Stimulated activated naive B cell treated with anti-CD40 and anti-IgM and Interleukin-4, amounts not matched to agents 10 μg/mL and 1 μg/mL and 100 μg/mL, for 72 hours (primary cell): ENCODE data around the gene OR56A5.

Source experiments
- ATAC-seq, 2 donors: fragments of 150-1000 bp; cut with Tn5 transposase; replicated peaks; 2 replicates each; pipeline ENCODE4 v1.10.0; 2021; ENCODE audit warnings: moderate library complexity in 1 of 2
- DNase-seq: peaks from one replicate; pipeline ENCODE4 v3.0.0; 2021
- H3K27ac Mint-ChIP-seq: one replicate; pipeline ENCODE4 v1.8.0; 2022; ENCODE audit warnings: mild to moderate bottlenecking, mixed read lengths
- H3K27me3 Mint-ChIP-seq, 2 donors: one replicate each; pipeline ENCODE4 v1.8.0; 2022; ENCODE audit warnings: mixed read lengths in 2 of 2
- H3K36me3 Mint-ChIP-seq, 2 donors: one replicate each; pipeline ENCODE4 v1.8.0; 2022; ENCODE audit warnings: mixed read lengths in 2 of 2, mild to moderate bottlenecking in 1 of 2
- H3K4me1 Mint-ChIP-seq, 2 donors: one replicate each; pipeline ENCODE4 v1.8.0; 2022; ENCODE audit warnings: mixed read lengths in 2 of 2, mild to moderate bottlenecking in 1 of 2
- H3K4me3 Mint-ChIP-seq, 2 donors: one replicate each; pipeline ENCODE4 v1.8.0; 2022; ENCODE audit warnings: mild to moderate bottlenecking in 2 of 2, mixed read lengths in 2 of 2, moderate library complexity in 1 of 2
- H3K9me3 Mint-ChIP-seq, 2 donors: one replicate each; pipeline ENCODE4 v1.8.0; 2022; ENCODE audit warnings: mixed read lengths in 2 of 2, mild to moderate bottlenecking in 1 of 2

The OR56A5 gene

DNA sequence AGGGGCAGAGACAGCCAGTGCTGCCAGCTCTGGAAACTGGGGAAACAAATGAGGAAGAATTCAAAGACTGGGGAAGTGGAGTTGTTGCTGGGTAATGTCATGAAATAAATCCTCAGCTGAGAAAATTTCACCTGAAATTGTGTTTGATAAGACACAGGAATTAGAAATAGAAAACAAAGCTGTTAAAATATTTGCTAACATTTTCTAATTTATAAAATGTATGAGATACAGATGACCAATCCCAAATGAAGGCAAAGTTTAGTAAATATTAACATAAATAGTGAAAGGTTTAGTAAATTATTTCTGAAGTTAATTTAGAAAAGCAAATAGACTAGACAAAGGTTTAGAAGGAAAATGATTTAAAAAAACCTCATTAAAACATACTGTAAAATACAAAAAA lies at the start of gene OR56A5:
OR56A5 (minus strand) TSS at position 101 of the 400 bp plus-strand sequence; CDS start at position 101, 0 bp downstream.
- ATAC-seq (no peak), DNase-seq (no peak)
- H3K4me3 Mint-ChIP-seq: no peak within 1 kb of the TSS
- H3K27me3 Mint-ChIP-seq: peaks cover 6 to 10% of the 10 kb centered on the region in 2 donors
- H3K9me3 Mint-ChIP-seq: peaks cover 10 to 12% of the 10 kb centered on the region in 2 donors
- H3K4me1 Mint-ChIP-seq: no peaks in the 10 kb centered on the region
- no peaks in the 10 kb centered on the region for H3K36me3 Mint-ChIP-seq
- H3K27ac Mint-ChIP-seq: no peak within 1 kb of the TSS

DNA sequence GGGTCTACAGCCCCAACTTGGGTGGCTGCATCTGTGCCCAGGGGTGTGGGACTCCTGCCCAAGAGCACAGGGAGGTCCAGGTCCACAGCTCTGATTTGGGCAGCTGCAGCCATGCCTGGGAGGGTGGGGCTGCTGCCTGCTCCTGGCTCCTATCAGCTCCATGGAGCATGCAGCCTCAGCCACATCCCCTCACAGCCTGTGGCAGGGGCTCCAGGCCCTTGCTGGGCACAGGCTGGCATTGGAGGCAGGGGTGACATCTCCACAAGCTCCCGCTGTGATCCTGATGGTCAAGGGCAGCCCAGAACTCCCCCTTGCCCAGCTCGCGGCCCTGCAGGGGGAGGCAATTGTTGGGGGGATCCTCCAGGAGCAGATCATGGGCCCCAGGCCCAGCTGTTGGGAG lies 44.7 kb upstream of the OR56A5 start:
- Mint-ChIP-seq H3K4me3 (no peak overlapping the region), H3K9me3 (peaks cover 5 to 11% of the 10 kb centered on the region in 2 donors), H3K4me1 (no peaks in the 10 kb centered on the region), H3K27ac (no peak overlapping the region), H3K27me3 (peaks cover 0 to 28% of the 10 kb centered on the region in 2 donors), H3K36me3 (peaks cover 0 to 1% of the 10 kb centered on the region in 2 donors)
- no peak for ATAC-seq
- no peak for DNase-seq

DNA sequence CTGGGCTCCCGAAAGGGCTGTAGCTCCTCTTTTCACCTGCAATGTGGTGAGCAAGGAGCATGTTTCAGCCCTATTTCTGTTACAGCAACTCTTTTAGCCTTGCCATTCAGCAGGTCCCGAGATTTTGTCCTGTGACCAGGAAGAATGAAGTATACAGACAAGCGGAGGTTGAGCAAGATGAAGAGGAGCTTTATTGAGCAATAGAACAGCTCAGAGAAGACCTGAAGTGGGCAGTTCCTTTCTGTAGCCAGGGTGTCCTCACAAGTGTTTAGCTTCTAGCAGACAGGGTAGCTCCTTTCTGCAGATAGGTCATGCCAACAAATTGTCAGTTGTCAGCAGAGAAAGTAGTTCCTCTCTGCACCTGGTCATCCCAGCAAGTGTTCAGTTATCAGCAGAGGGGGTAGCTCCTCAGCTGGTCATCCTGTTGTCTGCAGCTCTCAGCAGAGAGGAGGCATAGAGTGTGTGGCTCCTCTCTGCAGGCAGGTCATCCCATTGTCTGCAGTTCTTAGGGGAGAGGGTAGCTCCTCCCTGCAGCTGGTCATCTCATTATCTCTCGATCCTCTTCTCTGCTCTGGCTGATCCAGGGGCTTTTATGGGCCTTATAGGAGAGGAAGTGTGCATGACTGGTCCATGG lies 43.9 kb upstream of the OR56A5 start:
- no peak for ATAC-seq

DNA sequence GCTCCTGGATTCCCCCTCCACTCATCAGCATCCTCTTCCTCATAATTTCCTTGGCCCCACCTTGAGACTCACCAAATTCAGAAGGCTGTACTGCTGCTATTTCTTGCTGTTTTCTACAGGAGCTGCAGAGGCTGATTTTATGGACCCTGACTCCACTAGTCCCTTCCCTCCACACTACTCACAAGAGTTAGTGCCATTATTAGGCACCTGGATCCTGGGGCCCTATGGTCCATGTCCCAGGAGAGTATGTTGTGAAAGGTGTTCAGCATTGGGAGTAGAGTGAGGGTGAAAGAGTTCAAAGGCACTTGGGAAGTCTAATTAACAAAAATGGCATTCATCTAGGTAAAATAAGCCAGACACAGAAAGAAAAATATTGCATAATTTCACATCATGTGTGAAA lies 38.6 kb upstream of the OR56A5 start, which contains the start of gene OR56A4:
OR56A4 (minus strand) TSS at position 101 of the 400 bp plus-strand sequence. CDS start 3,954 bp downstream, outside the sequence.
- no peaks in the 10 kb centered on the region for H3K36me3 Mint-ChIP-seq
- H3K27me3 Mint-ChIP-seq: peaks cover 3 to 29% of the 10 kb centered on the region in 2 donors
- H3K27ac Mint-ChIP-seq: no peak within 1 kb of the TSS
- ATAC-seq (no peak), DNase-seq (no peak)
- H3K4me1 Mint-ChIP-seq: no peaks in the 10 kb centered on the region
- H3K4me3 Mint-ChIP-seq: no peak within 1 kb of the TSS
- H3K9me3 Mint-ChIP-seq: no peaks in the 10 kb centered on the region

More for the DNA sequence above, 43.9 kb upstream of the OR56A5 start:
- no peak overlapping the region for H3K4me3 Mint-ChIP-seq
- H3K27me3 Mint-ChIP-seq: peaks cover 0 to 29% of the 10 kb centered on the region in 2 donors
- peaks cover 4 to 8% of the 10 kb centered on the region in 2 donors for H3K9me3 Mint-ChIP-seq
- DNase-seq: no peak
- H3K27ac Mint-ChIP-seq: no peak overlapping the region
- peaks cover 0 to 1% of the 10 kb centered on the region in 2 donors for H3K36me3 Mint-ChIP-seq
- H3K4me1 Mint-ChIP-seq: no peaks in the 10 kb centered on the region

GRCh38 chr11:6006395-6006794 lies 38.1 kb upstream of the OR56A5 start:
- H3K27ac Mint-ChIP-seq: no peak overlapping the region
- ATAC-seq (no peak), DNase-seq (no peak)
- no peaks in the 10 kb centered on the region for H3K4me1 Mint-ChIP-seq
- no peaks in the 10 kb centered on the region for H3K9me3 Mint-ChIP-seq
- H3K4me3 Mint-ChIP-seq: no peak overlapping the region
- H3K27me3 Mint-ChIP-seq: peaks cover 3 to 26% of the 10 kb centered on the region in 2 donors
- H3K36me3 Mint-ChIP-seq: no peaks in the 10 kb centered on the region

- Mint-ChIP-seq H3K27me3 (peaks cover 8 to 18% of the 10 kb centered on the region in 2 donors), H3K4me3 (no peak overlapping the region), H3K36me3 (no peaks in the 10 kb centered on the region), H3K4me1 (no peaks in the 10 kb centered on the region), H3K27ac (no peak overlapping the region), H3K9me3 (peaks cover 1 to 4% of the 10 kb centered on the region in 2 donors)
- ATAC-seq: no peak
- DNase-seq: no peak
Measured at GRCh38 chr11:6002202-6002699, 34.0 kb upstream of the OR56A5 start.

GRCh38 chr11:5994791-5995190 lies 26.5 kb upstream of the OR56A5 start:
- no peak for DNase-seq
- H3K27ac Mint-ChIP-seq: no peak overlapping the region
- H3K4me3 Mint-ChIP-seq: no peak overlapping the region
- H3K9me3 Mint-ChIP-seq: peaks cover 1 to 3% of the 10 kb centered on the region in 2 donors
- peaks cover 0 to 5% of the 10 kb centered on the region in 2 donors for H3K27me3 Mint-ChIP-seq
- ATAC-seq: no peak
- H3K4me1 Mint-ChIP-seq: no peaks in the 10 kb centered on the region
- H3K36me3 Mint-ChIP-seq: no peaks in the 10 kb centered on the region

DNA sequence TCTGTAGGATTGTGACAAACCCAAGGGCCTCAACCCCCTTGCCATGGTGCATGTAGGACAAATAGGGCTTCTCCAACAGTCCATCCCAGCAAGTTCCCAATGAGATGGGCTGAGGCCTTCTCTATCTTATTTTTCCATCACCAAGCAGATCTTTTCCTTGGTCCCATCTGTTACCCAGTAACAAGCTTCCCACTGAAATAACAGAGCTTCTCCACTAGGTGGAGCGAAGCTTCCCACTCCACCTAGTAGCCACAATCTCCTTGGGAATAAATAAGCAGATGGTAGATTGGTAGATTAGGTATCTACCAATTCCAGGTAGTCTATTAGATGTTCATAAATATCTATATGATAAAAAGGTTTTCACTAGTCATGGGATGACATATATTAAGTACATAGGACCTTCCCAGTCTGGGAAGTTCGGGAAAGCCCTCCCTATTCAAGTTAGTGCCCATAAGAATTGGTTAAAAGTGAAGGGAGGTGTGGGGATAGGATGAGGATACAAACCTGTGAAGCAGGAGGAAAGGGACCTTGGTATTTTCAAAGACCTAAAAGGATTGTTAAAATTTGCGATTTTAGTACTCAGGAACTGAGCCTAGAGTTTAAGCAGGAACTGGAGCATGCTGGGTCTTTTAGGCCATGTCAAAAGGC lies 24.4 kb upstream of the OR56A5 start:
- no peak for ATAC-seq
- Mint-ChIP-seq H3K36me3 (no peaks in the 10 kb centered on the region), H3K4me1 (no peaks in the 10 kb centered on the region), H3K27ac (no peak overlapping the region), H3K9me3 (no peaks in the 10 kb centered on the region), H3K27me3 (peaks cover under 1 to 2% of the 10 kb centered on the region in 2 donors), H3K4me3 (no peak overlapping the region)
- no peak for DNase-seq

GRCh38 chr11:5992150-5992549 lies 23.9 kb upstream of the OR56A5 start:
- DNase-seq (no peak), ATAC-seq (no peak)
- H3K27ac Mint-ChIP-seq: no peak overlapping the region
- H3K9me3 Mint-ChIP-seq: no peaks in the 10 kb centered on the region
- no peaks in the 10 kb centered on the region for H3K36me3 Mint-ChIP-seq
- H3K4me1 Mint-ChIP-seq: no peaks in the 10 kb centered on the region
- H3K27me3 Mint-ChIP-seq: peaks cover 5 to 6% of the 10 kb centered on the region in 2 donors
- H3K4me3 Mint-ChIP-seq: no peak overlapping the region

DNA sequence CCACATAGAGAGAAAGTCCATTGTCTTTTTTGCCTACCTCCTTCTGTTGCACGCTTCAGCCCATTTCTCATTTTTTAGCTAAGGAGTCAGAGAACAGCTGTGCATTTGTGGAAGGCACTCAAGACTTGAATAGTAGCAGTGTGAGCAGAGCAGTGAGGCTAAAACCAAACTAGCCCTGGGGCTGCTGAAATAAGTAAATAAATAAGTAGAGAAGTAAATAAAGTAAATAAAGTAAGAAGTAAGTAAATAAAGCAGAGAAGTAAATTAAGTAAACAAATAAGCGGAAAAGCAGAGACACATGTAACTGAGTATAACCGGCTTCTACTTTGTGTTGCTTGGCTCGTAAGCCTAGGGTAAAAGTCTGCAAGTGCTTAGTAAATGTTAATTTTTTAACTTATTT lies 20.9 kb upstream of the OR56A5 start:
- Mint-ChIP-seq H3K27ac (no peak overlapping the region), H3K4me3 (no peak overlapping the region), H3K36me3 (no peaks in the 10 kb centered on the region), H3K9me3 (peaks cover 0 to 4% of the 10 kb centered on the region in 2 donors), H3K27me3 (peaks cover 6 to 12% of the 10 kb centered on the region in 2 donors), H3K4me1 (no peaks in the 10 kb centered on the region)
- DNase-seq: no peak
- no peak for ATAC-seq

- Mint-ChIP-seq H3K27ac (no peak within 1 kb of the TSS), H3K36me3 (no peaks in the 10 kb centered on the region), H3K9me3 (peaks cover 2 to 4% of the 10 kb centered on the region in 2 donors), H3K4me1 (no peaks in the 10 kb centered on the region), H3K4me3 (no peak within 1 kb of the TSS), H3K27me3 (peaks cover 15 to 20% of the 10 kb centered on the region in 2 donors)
- ATAC-seq (no peak), DNase-seq (no peak)
Measured at GRCh38 chr11:5986885-5987284, 18.6 kb upstream of the OR56A5 start, which contains the start of gene OR52L1. Gene OR52L1, minus strand, starts transcription at chr11:5986985. Its CDS starts 55 bp downstream, at chr11:5986930.

GRCh38 chr11:5983443-5983842 lies 15.1 kb upstream of the OR56A5 start:
- Mint-ChIP-seq H3K27me3 (peaks cover 16 to 25% of the 10 kb centered on the region in 2 donors), H3K9me3 (peaks cover 4 to 13% of the 10 kb centered on the region in 2 donors), H3K4me3 (no peak overlapping the region), H3K36me3 (no peaks in the 10 kb centered on the region), H3K4me1 (no peaks in the 10 kb centered on the region), H3K27ac (no peak overlapping the region)
- DNase-seq (no peak), ATAC-seq (no peak)

GRCh38 chr11:5973530-5973929 lies 5.2 kb upstream of the OR56A5 start:
- Mint-ChIP-seq H3K27ac (no peak overlapping the region), H3K27me3 (peaks cover 0 to 3% of the 10 kb centered on the region in 2 donors), H3K4me1 (no peaks in the 10 kb centered on the region), H3K9me3 (peaks cover 0 to 7% of the 10 kb centered on the region in 2 donors), H3K36me3 (no peaks in the 10 kb centered on the region), H3K4me3 (no peak overlapping the region)
- ATAC-seq (no peak), DNase-seq (no peak)

DNA sequence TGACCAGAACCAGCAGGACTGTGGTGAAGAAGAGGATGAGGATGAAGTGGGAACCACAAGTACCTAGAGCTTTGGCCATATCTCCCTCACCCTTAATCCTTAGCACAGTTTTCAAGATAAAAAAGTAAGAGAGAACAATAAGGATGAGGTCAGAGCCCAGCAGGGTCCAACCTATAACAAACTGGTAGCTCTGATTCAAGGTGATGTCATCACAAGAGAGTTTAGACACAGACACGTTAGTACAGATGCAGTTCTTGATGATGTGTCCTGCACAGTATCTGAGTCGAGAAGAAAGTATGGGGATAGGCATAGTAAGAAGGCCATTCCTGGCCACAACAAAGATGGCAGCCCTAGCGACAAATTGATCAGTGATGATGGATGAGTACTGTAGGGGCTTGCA lies 586 bp downstream of the OR56A5 start:
- Mint-ChIP-seq H3K4me1 (no peaks in the 10 kb centered on the region), H3K4me3 (no peak overlapping the region), H3K27ac (no peak overlapping the region), H3K27me3 (peaks cover 6 to 10% of the 10 kb centered on the region in 2 donors), H3K9me3 (peaks cover 14 to 19% of the 10 kb centered on the region in 2 donors), H3K36me3 (peaks cover 0 to 5% of the 10 kb centered on the region in 2 donors)
- DNase-seq: no peak
- no peak for ATAC-seq

DNA sequence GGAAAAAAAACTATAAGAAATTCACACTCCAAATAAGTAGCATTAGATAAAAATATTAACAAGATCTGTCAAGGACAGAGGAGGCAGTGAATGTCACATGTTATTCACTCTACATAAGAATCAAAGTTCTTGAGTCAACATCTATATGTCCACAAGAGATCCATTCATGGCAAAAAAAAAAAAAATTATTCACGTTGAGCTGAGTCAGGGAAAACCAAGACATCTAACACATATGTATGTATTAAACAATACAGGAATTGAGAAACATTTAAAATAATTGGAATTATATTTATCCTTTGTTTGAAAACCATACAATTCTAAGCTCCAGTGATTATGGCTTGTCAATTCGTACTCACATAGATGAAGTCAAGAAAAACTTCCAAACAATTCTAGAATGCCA lies 1.3 kb downstream of the OR56A5 start:
- peaks cover 0 to 5% of the 10 kb centered on the region in 2 donors for H3K36me3 Mint-ChIP-seq
- H3K4me1 Mint-ChIP-seq: no peaks in the 10 kb centered on the region
- no peak for ATAC-seq
- H3K4me3 Mint-ChIP-seq: no peak overlapping the region
- no peak overlapping the region for H3K27ac Mint-ChIP-seq
- H3K9me3 Mint-ChIP-seq: peaks cover 16 to 19% of the 10 kb centered on the region in 2 donors
- H3K27me3 Mint-ChIP-seq: peaks cover 6 to 10% of the 10 kb centered on the region in 2 donors
- no peak for DNase-seq
